GM21381 (cell line): ENCODE results near the gene MAP2K2.

Source experiments
- ATAC-seq: cut with Tn5 transposase; IDR thresholded peaks from one replicate; pipeline ENCODE4 v1.9.1; 2021; ENCODE audit warnings: mild to moderate bottlenecking, moderate library complexity; ENCODE audit not compliant: unreplicated experiment

MAP2K2 gene

GRCh38 chr19:4100647-4101495 is 23.1 kb downstream of the MAP2K2 start:
- no peak for ATAC-seq

- no peak for ATAC-seq
Observed at GRCh38 chr19:4099041-4099764, 24.7 kb downstream of the MAP2K2 start.

- no peak for ATAC-seq
Observed at GRCh38 chr19:4098493-4098892, 25.4 kb downstream of the MAP2K2 start.

GRCh38 chr19:4097501-4097900 is 26.4 kb downstream of the MAP2K2 start:
- ATAC-seq = no peak

- no peak for ATAC-seq
Observed at GRCh38 chr19:4096049-4096892, 27.7 kb downstream of the MAP2K2 start.

GRCh38 chr19:4095488-4095844 is 28.5 kb downstream of the MAP2K2 start:
- ATAC-seq = no peak

GRCh38 chr19:4094761-4095487 is 29.0 kb downstream of the MAP2K2 start:
- ATAC-seq = no peak

- ATAC-seq = no peak
Observed at GRCh38 chr19:4094291-4094690, 29.6 kb downstream of the MAP2K2 start.

- no peak for ATAC-seq
Observed at GRCh38 chr19:4093643-4094175, 30.2 kb downstream of the MAP2K2 start.

GRCh38 chr19:4090356-4091220 is 33.3 kb downstream of the MAP2K2 start:
- no peak for ATAC-seq

- no peak for ATAC-seq
Observed at GRCh38 chr19:4089946-4090345, 34.0 kb downstream of the MAP2K2 start.

- peak; percentile 72 for ATAC-seq
Observed at GRCh38 chr19:4089400-4089908, 34.5 kb downstream of the MAP2K2 start.

- peak; percentile 20 for ATAC-seq
Observed at GRCh38 chr19:4088975-4089374, 34.9 kb downstream of the MAP2K2 start.

GRCh38 chr19:4087787-4088679 is 35.9 kb downstream of the MAP2K2 start:
- ATAC-seq = no peak

GRCh38 chr19:4086411-4086867 is 37.5 kb downstream of the MAP2K2 start:
- ATAC-seq = no peak

GRCh38 chr19:4084547-4084877 is 39.4 kb downstream of the MAP2K2 start:
- ATAC-seq = no peak

- ATAC-seq = no peak
Observed at GRCh38 chr19:4083677-4084546, 40.0 kb downstream of the MAP2K2 start.
